OCI-M1 (cell line): ENCODE results near the gene NPBWR2.
"Not testable (repeated sequence)": the region's sequence is repeated elsewhere in the genome, so short reads cannot be mapped to it uniquely, and the experiment has no call there.

ENCODE experiments used
- DNase-seq: peaks from one replicate; lab custom pipeline; 2025; lab: John Stamatoyannopoulos, UW

NPBWR2 gene

DNA sequence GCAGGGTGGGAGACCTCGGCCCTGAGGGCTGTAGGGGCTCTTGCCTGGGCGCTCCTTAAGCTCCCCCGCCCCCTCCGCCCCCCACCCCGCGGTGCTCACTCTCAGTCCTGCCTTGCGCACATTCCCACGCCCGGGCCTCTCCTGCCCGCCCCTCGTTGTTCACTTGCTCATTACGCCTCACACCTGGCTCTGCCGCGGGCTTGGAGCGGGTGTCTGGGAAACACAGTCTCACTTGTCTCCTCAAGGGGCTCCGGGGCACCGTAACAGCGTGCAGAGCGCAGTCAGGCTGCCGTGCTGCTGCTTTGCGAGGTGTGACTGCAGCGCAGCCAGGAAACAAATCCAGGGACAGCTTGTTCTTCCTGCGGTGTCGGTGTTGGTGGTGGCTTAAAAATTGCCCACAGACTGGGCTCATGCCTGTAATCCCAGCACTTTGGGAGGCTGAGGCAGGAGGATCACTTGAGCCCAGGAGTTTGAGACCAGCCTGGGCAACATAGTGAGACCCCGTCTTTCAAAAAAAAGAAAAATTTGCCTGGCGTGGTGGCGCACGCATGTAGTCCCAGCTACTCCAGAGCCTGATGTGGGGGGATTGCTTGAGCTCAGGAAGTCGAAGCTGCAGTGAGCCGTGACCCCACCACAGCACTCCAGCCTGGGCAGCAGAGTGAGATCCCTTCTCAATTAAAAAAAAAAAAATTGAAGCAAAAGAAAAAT is 4.6 kb downstream of the NPBWR2 start:
- DNase-seq: no peak

DNA sequence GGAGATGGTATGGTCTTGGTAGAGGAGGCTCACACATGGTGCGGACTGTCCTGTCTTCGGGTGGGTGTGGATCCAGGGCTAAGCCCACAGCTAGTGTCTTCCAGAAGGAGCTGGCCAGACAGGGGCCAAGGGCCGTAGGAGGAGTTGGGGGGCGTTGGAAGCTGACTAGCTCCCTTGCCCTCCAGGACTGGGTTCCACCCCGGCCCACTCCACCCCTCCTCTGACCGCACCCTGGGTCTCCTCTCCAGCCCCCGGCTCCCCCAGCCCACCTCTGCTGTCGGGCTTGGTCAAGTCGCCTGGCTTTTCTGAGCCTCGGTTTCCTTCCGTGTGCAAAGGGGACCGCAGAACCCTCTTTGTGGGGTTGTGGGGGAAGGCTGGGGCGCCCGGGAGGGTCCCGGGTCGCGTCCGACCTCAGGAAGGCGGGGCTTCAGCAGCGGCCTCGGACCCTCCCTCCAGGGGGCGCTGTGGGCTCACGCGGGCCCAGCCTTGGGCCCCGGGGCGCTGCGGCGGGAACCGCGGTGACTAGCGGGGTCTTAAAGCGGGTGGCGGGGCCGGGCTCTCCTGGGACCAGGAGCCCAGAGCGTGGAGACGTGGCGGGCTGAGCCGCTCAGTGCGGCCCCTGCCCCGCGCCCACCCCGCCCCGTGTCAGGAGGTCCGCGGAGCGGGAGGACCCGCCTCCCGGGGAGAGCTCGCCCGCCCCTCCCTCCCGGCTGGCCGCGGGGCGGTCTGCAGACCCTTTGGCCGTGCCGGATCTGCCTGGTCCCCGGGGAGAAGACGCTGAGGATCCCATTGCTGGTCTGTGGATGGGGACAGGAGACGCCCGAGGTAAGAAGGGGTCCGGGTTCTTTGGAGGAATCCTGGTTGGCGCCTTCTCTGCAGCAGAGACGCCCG is 5.4 kb downstream of the NPBWR2 start:
- peak; percentile 69 for DNase-seq

DNA sequence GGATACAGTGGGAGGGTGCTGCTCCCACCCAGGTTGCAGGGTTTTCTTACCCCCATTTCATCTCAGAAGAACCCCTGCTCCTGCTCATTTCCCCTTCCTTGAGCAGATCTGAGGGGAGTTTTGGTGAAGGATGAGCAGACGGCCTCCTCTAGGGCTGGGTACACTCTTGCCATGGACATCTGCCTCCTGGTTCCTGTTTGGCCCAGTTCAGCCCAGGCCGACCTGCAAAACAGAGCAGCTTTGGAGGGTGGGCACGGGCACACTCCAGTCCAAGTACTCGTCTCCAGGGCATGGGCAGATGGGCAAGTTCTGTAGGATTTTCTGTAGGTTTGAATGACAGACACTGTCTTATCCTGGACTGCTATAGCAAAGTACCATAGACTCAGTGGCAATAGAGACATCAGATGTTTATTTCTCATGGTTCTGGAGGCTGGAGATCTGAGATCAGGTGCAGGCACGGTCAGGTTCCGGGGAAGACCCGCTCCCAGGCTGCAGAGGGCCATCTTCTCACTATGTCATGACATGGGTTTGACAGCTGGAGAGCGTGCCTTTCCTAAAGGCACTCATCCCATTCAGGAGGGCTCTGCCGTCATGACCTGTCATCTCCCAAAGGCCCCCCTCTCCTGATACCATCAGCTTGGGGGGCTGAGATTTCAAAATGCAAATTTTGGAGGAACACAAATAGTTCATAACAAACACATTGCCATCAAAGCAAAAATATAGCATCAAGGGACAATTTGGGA is 6.2 kb downstream of the NPBWR2 start:
- DNase-seq: no peak

DNA sequence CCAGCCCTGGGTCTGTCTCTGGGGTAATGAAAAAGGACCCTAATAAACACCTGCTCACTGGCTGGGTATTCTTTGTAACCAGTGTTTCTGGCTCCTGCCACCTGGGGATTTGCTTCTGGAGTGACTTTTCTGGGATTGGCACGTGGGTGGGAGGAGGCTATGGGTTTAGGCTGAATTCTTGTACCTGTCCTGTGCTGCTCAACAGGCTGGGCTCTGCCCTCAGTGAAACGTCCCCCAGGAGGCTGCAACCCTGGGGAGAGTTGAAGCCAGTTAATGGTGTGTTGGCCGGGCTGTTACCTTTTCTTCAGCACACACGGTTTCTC is 6.8 kb downstream of the NPBWR2 start:
- DNase-seq: no peak

DNA sequence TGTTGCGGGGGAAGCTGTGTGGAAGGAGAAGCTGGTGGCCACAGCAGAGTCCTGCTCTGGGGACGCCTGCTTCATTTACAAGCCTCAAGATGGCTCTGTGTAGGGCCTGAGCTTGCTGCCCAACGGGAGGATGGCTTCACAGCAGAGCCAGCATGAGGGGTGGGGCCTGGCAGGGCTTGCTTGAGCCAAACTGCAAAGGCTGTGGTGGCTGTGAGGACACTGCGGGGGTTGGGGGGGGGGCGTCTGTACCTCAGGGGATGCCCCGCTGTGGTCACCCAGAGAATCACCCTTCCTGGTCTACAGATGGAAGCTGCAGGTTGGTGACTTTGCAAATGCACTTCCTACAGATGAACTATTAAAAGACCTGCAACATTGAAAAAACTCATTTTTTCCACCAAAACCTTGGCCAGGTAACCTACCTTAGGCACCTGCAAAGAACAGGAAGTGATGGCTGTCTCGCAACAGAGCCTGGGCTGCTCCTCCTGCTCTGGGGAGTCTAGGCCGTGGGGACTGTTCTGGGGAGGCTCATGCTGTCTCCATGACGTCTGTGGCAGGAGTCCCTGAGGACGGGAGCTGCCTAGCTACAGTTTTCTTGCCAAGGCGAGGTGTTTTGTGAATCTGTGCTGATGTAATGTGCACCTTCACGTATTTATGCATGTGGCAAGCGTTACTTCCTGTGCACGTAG is 7.3 kb downstream of the NPBWR2 start:
- no peak for DNase-seq

- no peak for DNase-seq
These were observed 8.1 kb downstream of the NPBWR2 start for GRCh38 chr20:64099086-64099786.

- DNase-seq: no peak
These were observed 8.8 kb downstream of the NPBWR2 start for GRCh38 chr20:64098471-64099013.

DNA sequence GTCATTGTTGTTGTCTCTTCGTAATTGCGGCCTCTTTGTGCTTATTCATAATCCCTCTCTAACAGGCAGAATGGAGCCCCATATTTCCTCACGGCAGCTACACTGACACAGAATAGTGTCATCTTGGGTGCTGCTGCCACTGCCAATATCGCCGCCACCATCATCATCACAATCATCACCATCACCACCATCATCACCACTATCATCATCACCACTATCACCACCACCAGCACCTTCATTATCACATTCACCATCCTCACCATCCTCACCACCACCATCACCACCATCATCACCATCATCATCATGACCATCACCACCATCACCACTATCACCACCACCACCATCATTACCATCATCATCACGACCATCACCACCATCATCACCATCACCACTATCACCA is 10.8 kb downstream of the NPBWR2 start:
- DNase-seq: no peak

DNA sequence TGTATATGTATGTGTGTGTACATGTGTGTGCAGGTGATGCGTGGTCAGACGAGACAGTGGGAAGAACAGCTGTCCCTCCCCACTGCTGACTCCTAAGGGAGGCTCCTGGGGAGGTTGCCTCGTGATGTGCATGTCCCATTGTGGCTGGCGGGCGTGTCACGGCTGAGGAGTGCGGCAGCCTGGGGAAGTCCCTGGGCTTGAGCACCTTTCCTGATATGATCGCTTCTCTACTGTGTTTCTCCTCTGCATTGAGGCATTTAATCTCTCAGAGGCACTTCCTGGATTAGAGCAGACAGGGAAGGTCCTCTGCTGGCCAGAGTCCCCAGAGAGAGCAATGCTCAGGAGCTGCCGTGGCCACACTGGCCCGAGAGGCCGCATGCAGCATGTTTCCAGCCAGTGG is 11.4 kb downstream of the NPBWR2 start:
- no peak for DNase-seq

GRCh38 chr20:64095455-64095854 is 11.9 kb downstream of the NPBWR2 start:
- DNase-seq: no peak

- DNase-seq: no peak
These were observed 14.3 kb downstream of the NPBWR2 start for GRCh38 chr20:64093013-64093503.

GRCh38 chr20:64092258-64093012 is 14.9 kb downstream of the NPBWR2 start:
- DNase-seq: no peak

DNA sequence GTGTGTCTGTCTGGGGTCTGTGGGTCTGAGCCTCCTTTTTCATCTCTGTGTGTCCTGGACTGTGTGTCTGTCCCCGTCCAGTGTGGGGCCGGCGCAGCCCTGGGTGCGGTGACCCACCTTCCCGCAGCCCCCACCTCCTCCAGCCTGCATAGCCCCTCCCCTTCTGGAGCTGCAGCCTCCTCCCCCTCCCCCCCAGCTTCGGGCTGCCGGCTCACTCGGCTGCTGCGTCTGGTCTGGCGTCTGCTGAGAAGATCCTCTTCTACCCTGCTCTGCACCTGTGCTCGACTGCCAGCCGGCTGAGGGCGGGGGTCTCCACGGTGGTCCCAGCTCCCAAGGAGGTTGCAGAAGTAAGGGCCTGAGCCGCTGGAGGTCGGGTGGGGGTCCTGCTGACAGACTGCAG is 15.6 kb downstream of the NPBWR2 start:
- no peak for DNase-seq

DNA sequence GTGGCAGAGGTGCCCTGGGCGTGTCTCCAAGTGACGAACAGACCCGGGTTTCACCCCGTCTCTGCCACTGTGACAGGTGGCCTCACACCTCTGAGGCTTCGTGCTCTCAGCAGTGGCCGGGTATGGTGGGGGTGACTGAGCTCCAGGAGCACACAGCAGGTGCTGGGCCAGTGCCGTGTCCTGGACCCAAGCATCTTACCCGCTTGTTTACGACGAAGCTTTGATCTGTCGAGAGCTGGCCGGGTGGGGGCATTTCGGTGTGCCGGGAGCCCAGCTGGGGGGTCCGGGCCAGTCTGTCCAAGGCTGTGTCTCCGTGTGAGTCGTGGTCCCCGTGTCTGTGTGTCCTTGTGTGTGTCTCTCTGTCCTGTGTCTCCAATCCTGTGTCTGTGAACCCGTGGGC is 16.0 kb downstream of the NPBWR2 start:
- DNase-seq: no peak

GRCh38 chr20:64090165-64090564 is 17.2 kb downstream of the NPBWR2 start:
- DNase-seq: no peak

DNA sequence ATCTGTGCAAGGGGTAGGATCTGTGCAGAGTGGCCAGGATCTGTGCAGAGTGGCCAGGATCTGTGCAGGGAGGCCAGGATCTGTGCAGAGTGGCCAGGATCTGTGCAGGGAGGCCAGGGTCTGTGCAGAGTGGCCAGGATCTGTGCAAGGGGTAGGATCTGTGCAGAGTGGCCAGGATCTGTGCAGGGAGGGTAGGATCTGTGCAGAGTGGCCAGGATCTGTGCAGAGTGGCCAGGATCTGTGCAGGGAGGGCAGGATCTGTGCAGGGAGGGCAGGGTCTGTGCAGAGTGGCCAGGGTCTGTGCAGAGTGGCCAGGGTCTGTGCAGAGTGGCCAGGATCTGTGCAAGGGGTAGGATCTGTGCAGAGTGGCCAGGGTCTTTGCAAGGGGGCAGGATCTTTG is 18.8 kb downstream of the NPBWR2 start:
- DNase-seq: not testable (repeated sequence)

- not testable (repeated sequence) for DNase-seq
These were observed 20.0 kb downstream of the NPBWR2 start for GRCh38 chr20:64087226-64087825.

DNA sequence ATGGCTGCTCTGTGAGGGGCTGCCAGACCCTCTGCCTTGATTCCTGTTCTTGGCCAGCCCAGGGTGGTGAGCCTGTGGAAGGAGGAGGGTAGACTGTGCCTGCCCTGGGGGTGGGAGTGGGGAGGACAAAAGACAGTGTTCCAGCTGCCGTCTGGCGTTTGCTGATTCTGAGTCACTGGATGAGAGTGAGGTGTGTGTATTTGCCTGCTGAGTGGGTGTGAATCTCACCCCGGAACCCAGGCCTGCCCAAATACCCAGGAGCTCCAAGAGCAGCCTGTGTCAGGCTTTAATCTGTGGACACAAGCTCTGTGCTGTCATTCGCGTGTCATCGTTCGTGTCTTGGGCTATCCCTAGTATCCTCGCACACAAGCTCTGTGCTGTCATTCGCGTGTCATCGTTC is 20.6 kb downstream of the NPBWR2 start:
- DNase-seq: no peak

DNA sequence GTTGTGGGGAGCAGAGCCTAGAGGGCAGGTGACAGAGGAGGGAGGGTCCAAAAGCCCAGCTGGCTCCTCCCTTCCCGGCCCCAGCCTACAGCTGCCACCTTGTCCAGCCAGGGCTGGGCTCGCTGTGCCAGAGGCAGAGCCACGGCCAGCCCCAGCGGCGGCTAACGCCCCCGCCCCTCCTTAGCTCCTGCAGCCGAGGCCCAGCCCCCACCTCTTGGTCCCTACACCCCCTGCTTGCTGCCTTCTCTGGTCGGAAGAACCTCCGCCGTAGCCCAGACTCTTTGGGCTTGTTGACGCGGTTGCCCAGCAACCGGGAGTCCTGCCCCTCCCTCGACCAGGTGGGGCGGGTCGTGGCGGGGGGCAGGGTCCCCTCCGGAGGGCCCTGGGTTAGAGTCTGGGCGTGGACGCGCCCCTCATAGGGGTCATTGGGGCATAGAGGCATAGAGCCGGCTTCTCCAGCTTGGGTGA is 22.6 kb downstream of the NPBWR2 start:
- no peak for DNase-seq
